ENCODE measurements around the gene EXOSC3. TPM values are rescaled to one million over a fixed set of nuclear protein-coding genes. Genes with fewer than 3 reads are reported as not detected.

The EXOSC3 gene
- total RNA-seq, 2 experiments from 2014 or later, result 111 to 126 TPM

- Mint-ChIP-seq H3K27me3 (peaks cover 10% of the 10 kb centered on the region), H3K4me1 (ENCODE audit: low read depth) (no peaks in the 10 kb centered on the region), H3K9me3 (no peaks in the 10 kb centered on the region), H3K27ac (no peak overlapping the region), H3K4me3 (no peak overlapping the region), H3K36me3 (ENCODE audit: low read depth) (no peaks in the 10 kb centered on the region)
- ChIA-PET CTCF (no interaction called here), POLR2A (no interaction called here)
- intact Hi-C loops (cut with micrococcal nuclease), result no loop called here
- no peak for TF ChIP-seq CTCF (IDR thresholded peaks at IDR 0.05)
- DNase-seq (no peak), ATAC-seq (no peak)
Measured at GRCh38 chr9:37730256-37730655, 54.6 kb downstream of the EXOSC3 start.

Other genes starting within 250 kb of the EXOSC3 start
- gene FBXO10, start 208.7 kb downstream of the EXOSC3 start, total RNA-seq, result 1 to 10 TPM; 2.5 to 3.6 TPM
- 100 to 1,000 TPM; 156 to 168 TPM for gene TOMM5, start 192.5 kb downstream of the EXOSC3 start, total RNA-seq
- not detected for gene FRMPD1, start 134.1 kb downstream of the EXOSC3 start, total RNA-seq
- gene TRMT10B, start 31.3 kb downstream of the EXOSC3 start, total RNA-seq, result 10 to 100 TPM; 10.6 to 12.0 TPM
- gene DCAF10, start 15.7 kb upstream of the EXOSC3 start, total RNA-seq, result 10 to 100 TPM; 14.7 to 15.2 TPM
- gene SLC25A51, start 119.1 kb upstream of the EXOSC3 start, total RNA-seq, result 10 to 100 TPM; 27.1 to 27.2 TPM

Measured in activated CD8-positive, alpha-beta T cell treated with anti-CD3 and anti-CD28 coated beads for 36 hours (primary cell).